ACHN (cell line): Measurements from ENCODE around the gene OR4X2.
A peak's percentile ranks its signal among the peaks of the same experiment; 100 is the strongest.
"Not testable (repeated sequence)": the region's sequence is repeated elsewhere in the genome, so short reads cannot be mapped to it uniquely, and the experiment has no call there.

Experiments
- DNase-seq: peaks from one replicate; pipeline ENCODE4 v3.0.0-alpha.2; 2015
- in situ Hi-C: cut with HindIII; loops from 2 replicates; pipeline ENCODE4 v1.10.0; 2017; ENCODE audit warnings: low sequenced_read_pairs, low pct_ligation_motif_present, low pct_unique_long_range_greater_than_20kb

OR4X2 gene

GRCh38 chr11:48244804-48245203 lies at the start of gene OR4X2:
Gene OR4X2 (plus strand): TSS chr11:48245104. CDS start chr11:48245104, 0 bp downstream.
- in situ Hi-C loops = no loop called here
- DNase-seq = no peak

GRCh38 chr11:48207881-48208280 lies 37.0 kb upstream of the OR4X2 start:
- in situ Hi-C loops = no loop called here
- no peak for DNase-seq

GRCh38 chr11:48210052-48210451 lies 34.9 kb upstream of the OR4X2 start:
- in situ Hi-C loops = no loop called here
- peak; percentile 6 for DNase-seq

- DNase-seq = no peak
- in situ Hi-C loops = no loop called here
Observed at GRCh38 chr11:48216510-48216909, 28.4 kb upstream of the OR4X2 start, which contains the start of gene OR4B1. Gene OR4B1 (plus strand): TSS chr11:48216810. CDS start chr11:48216810, 0 bp downstream.

- in situ Hi-C loops = no loop called here
- no peak for DNase-seq
Observed at GRCh38 chr11:48228761-48229160, 16.1 kb upstream of the OR4X2 start.

GRCh38 chr11:48230057-48230456 lies 14.8 kb upstream of the OR4X2 start:
- in situ Hi-C loops, DNase-seq: not testable (repeated sequence)

GRCh38 chr11:48237727-48238126 lies 7.2 kb upstream of the OR4X2 start:
- no peak for DNase-seq
- in situ Hi-C loops = no loop called here

- in situ Hi-C loops = no loop called here
- DNase-seq = no peak
Observed at GRCh38 chr11:48242501-48242900, 2.4 kb upstream of the OR4X2 start.

- in situ Hi-C loops = no loop called here
- no peak for DNase-seq
Observed at GRCh38 chr11:48248902-48249301, 4.0 kb downstream of the OR4X2 start.

GRCh38 chr11:48261600-48261999 lies 16.7 kb downstream of the OR4X2 start:
- in situ Hi-C loops = no loop called here

GRCh38 chr11:48263423-48263911 lies 18.6 kb downstream of the OR4X2 start, which contains the start of gene OR4X1:
Gene OR4X1 (plus strand): TSS chr11:48263861. CDS start chr11:48263861, 0 bp downstream.
- no peak for DNase-seq
- in situ Hi-C loops = no loop called here

More at GRCh38 chr11:48261600-48261999, 16.7 kb downstream of the OR4X2 start:
- DNase-seq = no peak

GRCh38 chr11:48270621-48271020 lies 25.7 kb downstream of the OR4X2 start:
- in situ Hi-C loops = no loop called here
- no peak for DNase-seq

GRCh38 chr11:48272606-48273005 lies 27.7 kb downstream of the OR4X2 start:
- DNase-seq = no peak
- in situ Hi-C loops = no loop called here
